ENCODE data around the gene SPO11.

SPO11 gene

DNA sequence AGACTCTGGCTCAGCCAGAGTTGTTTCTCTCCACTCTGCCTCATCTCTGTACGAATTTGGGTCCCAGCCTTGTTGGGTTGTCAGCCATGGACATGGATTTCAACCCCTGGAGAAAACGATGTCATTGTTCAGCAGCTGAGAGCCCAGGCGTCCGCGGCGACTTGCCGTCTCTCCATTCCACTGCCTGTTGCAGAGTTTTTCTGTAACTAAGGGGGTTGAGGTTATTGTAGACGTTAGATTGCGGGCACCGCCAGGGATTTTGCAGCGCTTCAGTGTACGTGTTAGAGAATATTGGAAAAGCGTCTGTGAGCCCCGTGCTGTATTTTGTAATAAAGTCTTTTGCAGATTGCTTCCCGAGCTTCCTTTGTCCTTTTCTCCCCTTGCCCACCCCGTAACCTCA lies 48.5 kb downstream of the SPO11 start:
- peaks cover 13% of the 10 kb centered on the region; the same call in 1 of the 2 replicates for H3K36me3 ChIP-seq (ENCODE audit: insufficient read depth)
- no peak overlapping the region for H3K27ac ChIP-seq
- H4K20me1 ChIP-seq (ENCODE audit: insufficient read depth): no peaks in the 10 kb centered on the region
- peaks cover 19% of the 10 kb centered on the region for H3K4me1 ChIP-seq (ENCODE audit: low read depth, poor library complexity, severe bottlenecking)
- no peak overlapping the region for H3K4me3 ChIP-seq (IDR thresholded peaks at IDR 0.05; ENCODE audit: insufficient read depth, low read depth, low read length)
- H3K9ac ChIP-seq: no peak overlapping the region
- H3K27me3 ChIP-seq (ENCODE audit: insufficient read depth, low read depth): no peaks in the 10 kb centered on the region
- TF ChIP-seq, protein P1, sequence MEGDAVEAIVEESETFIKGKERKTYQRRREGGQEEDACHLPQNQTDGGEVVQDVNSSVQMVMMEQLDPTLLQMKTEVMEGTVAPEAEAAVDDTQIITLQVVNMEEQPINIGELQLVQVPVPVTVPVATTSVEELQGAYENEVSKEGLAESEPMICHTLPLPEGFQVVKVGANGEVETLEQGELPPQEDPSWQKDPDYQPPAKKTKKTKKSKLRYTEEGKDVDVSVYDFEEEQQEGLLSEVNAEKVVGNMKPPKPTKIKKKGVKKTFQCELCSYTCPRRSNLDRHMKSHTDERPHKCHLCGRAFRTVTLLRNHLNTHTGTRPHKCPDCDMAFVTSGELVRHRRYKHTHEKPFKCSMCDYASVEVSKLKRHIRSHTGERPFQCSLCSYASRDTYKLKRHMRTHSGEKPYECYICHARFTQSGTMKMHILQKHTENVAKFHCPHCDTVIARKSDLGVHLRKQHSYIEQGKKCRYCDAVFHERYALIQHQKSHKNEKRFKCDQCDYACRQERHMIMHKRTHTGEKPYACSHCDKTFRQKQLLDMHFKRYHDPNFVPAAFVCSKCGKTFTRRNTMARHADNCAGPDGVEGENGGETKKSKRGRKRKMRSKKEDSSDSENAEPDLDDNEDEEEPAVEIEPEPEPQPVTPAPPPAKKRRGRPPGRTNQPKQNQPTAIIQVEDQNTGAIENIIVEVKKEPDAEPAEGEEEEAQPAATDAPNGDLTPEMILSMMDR (conservative IDR thresholded peaks at IDR 0.05; ENCODE audit: low read depth, low read length): no peak
- H3K79me2 ChIP-seq (ENCODE audit: insufficient read depth, low read depth): no peaks in the 10 kb centered on the region
- no peak overlapping the region for H3K4me2 ChIP-seq
- H2AFZ ChIP-seq (ENCODE audit: low read depth): no peak overlapping the region

DNA sequence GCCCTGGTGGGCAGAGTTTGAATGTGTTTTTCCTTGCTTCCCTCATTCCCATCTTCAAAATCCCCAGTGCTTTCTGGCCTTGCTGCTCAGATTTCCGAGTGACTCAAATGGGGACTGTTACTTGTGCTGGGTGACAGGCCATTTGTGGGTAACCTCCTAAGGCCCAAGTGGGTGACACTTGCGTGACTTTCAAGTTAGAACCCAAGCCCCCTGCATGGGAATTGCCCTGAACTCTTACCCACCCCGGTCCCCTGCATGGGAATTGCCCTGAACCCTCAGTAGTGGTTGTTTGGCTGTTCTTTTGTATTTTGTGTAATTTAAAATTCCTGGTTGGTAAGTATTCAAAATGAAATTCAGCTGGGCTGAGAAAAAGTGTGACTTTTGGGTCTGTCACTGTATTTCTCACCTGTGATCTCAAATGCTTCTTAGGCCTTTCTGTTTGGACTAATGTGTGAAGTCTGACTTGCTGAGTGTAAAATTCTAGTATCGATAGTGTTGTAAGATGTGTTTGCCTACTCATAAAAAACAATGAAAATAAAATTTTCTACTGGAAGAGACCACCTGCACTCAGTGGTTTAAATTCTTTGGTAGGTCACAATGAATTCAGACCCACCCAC lies 49.2 kb downstream of the SPO11 start:
- TF ChIP-seq, protein P1 (conservative IDR thresholded peaks at IDR 0.05; ENCODE audit: low read depth, low read length): no peak
- no peak overlapping the region for H3K9ac ChIP-seq
- H3K79me2 ChIP-seq (ENCODE audit: insufficient read depth, low read depth): no peaks in the 10 kb centered on the region
- H4K20me1 ChIP-seq (ENCODE audit: insufficient read depth): no peaks in the 10 kb centered on the region
- H3K27me3 ChIP-seq (ENCODE audit: insufficient read depth, low read depth): no peaks in the 10 kb centered on the region
- H3K4me2 ChIP-seq: no peak overlapping the region
- H3K4me3 ChIP-seq (IDR thresholded peaks at IDR 0.05; ENCODE audit: insufficient read depth, low read depth, low read length): no peak overlapping the region
- peaks cover 13% of the 10 kb centered on the region; the same call in 1 of the 2 replicates for H3K36me3 ChIP-seq (ENCODE audit: insufficient read depth)
- no peak overlapping the region; the same call in 1 of the 2 replicates for H3K27ac ChIP-seq
- peaks cover 19% of the 10 kb centered on the region for H3K4me1 ChIP-seq (ENCODE audit: low read depth, poor library complexity, severe bottlenecking)
- H2AFZ ChIP-seq (ENCODE audit: low read depth): no peak overlapping the region

DNA sequence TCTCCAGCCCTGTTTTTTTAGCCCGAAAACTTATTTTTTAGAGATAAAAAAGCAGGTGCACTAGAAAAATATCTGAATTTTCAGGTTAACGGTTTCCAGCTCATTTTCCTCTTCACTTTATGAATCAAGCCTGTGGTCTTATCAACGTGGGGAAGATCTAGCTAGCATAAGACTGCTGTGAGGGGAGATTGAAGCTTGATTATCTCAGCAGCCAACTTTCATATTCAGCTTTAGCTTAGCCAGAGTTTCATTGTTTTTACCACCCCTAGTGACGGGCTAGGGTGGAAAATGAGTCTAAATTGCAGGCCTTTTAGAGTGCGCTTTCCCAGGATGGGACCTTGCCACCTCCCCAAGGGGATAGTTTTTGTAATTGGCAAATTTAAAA lies 49.7 kb downstream of the SPO11 start:
- Histone ChIP-seq H4K20me1 (ENCODE audit: insufficient read depth) (no peaks in the 10 kb centered on the region), H3K9ac (no peak overlapping the region), H3K36me3 (ENCODE audit: insufficient read depth) (peaks cover 13% of the 10 kb centered on the region; the same call in 1 of the 2 replicates), H3K79me2 (ENCODE audit: insufficient read depth, low read depth) (no peaks in the 10 kb centered on the region), H2AFZ (ENCODE audit: low read depth) (no peak overlapping the region), H3K4me1 (ENCODE audit: low read depth, poor library complexity, severe bottlenecking) (peaks cover 19% of the 10 kb centered on the region), H3K27me3 (ENCODE audit: insufficient read depth, low read depth) (no peaks in the 10 kb centered on the region), H3K4me3 (IDR thresholded peaks at IDR 0.05; ENCODE audit: insufficient read depth, low read depth, low read length) (no peak overlapping the region), H3K4me2 (no peak overlapping the region), H3K27ac (no peak overlapping the region; the same call in 1 of the 2 replicates)
- TF ChIP-seq, protein P1 (conservative IDR thresholded peaks at IDR 0.05; ENCODE audit: low read depth, low read length): no peak

DNA sequence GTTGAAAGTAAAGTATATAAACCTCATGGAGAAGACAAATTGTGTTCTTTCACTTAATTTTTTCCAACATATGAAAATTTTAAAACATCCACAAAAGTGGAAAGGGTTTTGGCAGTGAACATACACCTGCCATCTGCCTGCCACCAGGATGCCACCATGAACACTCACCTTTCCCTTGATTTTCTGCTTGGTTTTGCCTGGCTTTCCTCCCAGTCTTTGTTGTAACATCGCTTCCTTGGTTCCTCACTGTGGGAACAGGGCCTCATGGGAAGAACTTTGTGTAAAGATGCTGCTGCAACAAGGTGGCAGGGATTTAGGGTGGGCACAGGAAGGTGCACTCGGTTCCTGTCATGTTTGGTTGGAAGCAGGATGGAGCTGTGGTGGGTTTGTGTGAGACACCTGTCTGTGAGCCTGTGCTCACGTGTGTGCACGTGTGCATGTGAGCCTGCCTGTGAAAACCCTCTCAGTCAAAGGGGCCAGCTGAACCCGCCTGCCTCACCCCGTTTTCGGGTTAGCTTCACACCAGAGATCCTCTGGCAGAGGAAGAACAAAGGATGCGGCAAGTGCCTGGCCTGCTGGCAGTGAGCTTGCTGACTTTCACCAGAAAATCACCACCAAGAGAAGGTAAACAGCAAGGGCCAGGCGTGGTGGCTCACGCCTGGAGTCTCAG lies 50.6 kb downstream of the SPO11 start:
- Histone ChIP-seq H3K4me2 (no peak overlapping the region), H3K27me3 (ENCODE audit: insufficient read depth, low read depth) (no peaks in the 10 kb centered on the region), H3K27ac (no peak overlapping the region), H3K9ac (no peak overlapping the region), H2AFZ (ENCODE audit: low read depth) (no peak overlapping the region), H3K4me1 (ENCODE audit: low read depth, poor library complexity, severe bottlenecking) (peaks cover 19% of the 10 kb centered on the region), H3K4me3 (IDR thresholded peaks at IDR 0.05; ENCODE audit: insufficient read depth, low read depth, low read length) (no peak overlapping the region), H3K36me3 (ENCODE audit: insufficient read depth) (peaks cover 13% of the 10 kb centered on the region; the same call in 1 of the 2 replicates), H3K79me2 (ENCODE audit: insufficient read depth, low read depth) (no peaks in the 10 kb centered on the region), H4K20me1 (ENCODE audit: insufficient read depth) (no peaks in the 10 kb centered on the region)
- TF ChIP-seq, protein P1 (conservative IDR thresholded peaks at IDR 0.05; ENCODE audit: low read depth, low read length): no peak

All from KMS-11 (cell line).